ENCODE measurements around the gene PLCB1.

GRCh38 chr20:8212286-8212685 is 80.2 kb downstream of the PLCB1 start:
- TF ChIP-seq CTCF (IDR thresholded peaks at IDR 0.05) = no peak
- no peak for TF ChIP-seq POLR2AphosphoS5 (IDR thresholded peaks at IDR 0.05)

All from breast epithelium (tissue), 3 donors.